Mammary epithelial cell (primary cell): ENCODE results near the gene HPRT1.

Experiments
- CTCF ChIP-seq, 2 donors: IDR thresholded peaks in 1 of 2; conservative IDR thresholded peaks in 1 of 2; 2 replicates each; pipeline ENCODE4 v1.5.1; 2011 to 2012; ENCODE audit warnings: inconsistent platforms in 2 of 2, low read length in 2 of 2, mild to moderate bottlenecking in 2 of 2, control low read depth in 1 of 2, low read depth in 1 of 2; ENCODE audit not compliant: insufficient read depth in 1 of 2; ENCODE audit errors: extremely low read depth in 1 of 2
- EZH2 ChIP-seq: IDR thresholded peaks from 2 replicates; pipeline ENCODE4 v1.6.1; 2012; ENCODE audit warnings: low read length, inconsistent platforms, borderline replicate concordance

GRCh38 chrX:134538316-134538715 lies 78.4 kb downstream of the HPRT1 start:
- TF ChIP-seq CTCF (conservative IDR thresholded peaks at IDR 0.05 in 1 of 2, IDR thresholded peaks at IDR 0.05 in 1 of 2; ENCODE audit: extremely low read depth in 1 of 2, insufficient read depth in 1 of 2, low read depth in 1 of 2, low read length in 2 of 2) (no peak), EZH2 (no peak)
